DOHH2 (cell line): ENCODE measurements around the gene CUL7.

ENCODE experiments used
- H3F3A ChIP-seq: fragments of 200-600 bp; sonication (generic), shearing (Covaris generic); 2 replicates; pipeline ENCODE4 v1.6.0; 2016; ENCODE audit warnings: antibody characterized with exemption, mild to moderate bottlenecking; ENCODE audit not compliant: control insufficient read depth, insufficient read depth
- H3K27ac ChIP-seq: fragments of 200-600 bp; sonication (generic); 2 replicates; pipeline ENCODE4 v1.5.1; 2014; ENCODE audit warnings: low read depth, mild to moderate bottlenecking, low read length, moderate library complexity
- H3K27me3 ChIP-seq: fragments of 200-600 bp; sonication (generic); 2 replicates; pipeline ENCODE4 v1.6.1; 2014; ENCODE audit warnings: mild to moderate bottlenecking, low read length, mixed read lengths; ENCODE audit not compliant: control insufficient read depth
- H3K36me3 ChIP-seq: fragments of 200-600 bp; sonication (generic); 2 replicates; pipeline ENCODE4 v1.6.1; 2014; ENCODE audit warnings: mild to moderate bottlenecking, low read length, moderate library complexity, mixed read lengths; ENCODE audit not compliant: control insufficient read depth
- H3K4me1 ChIP-seq: fragments of 200-600 bp; sonication (generic); 2 replicates; pipeline ENCODE4 v1.6.1; 2014; ENCODE audit warnings: mild to moderate bottlenecking, low read length, mixed read lengths; ENCODE audit not compliant: control insufficient read depth
- H3K4me2 ChIP-seq: fragments of 200-600 bp; sonication (generic); 2 replicates; pipeline ENCODE4 v1.6.0; 2014; ENCODE audit warnings: mild to moderate bottlenecking, low read length, moderate library complexity
- H3K4me3 ChIP-seq: fragments of 200-600 bp; sonication (generic); 2 replicates; pipeline ENCODE4 v1.5.1; 2014; ENCODE audit warnings: mild to moderate bottlenecking, low read length, mixed read lengths
- H3K79me2 ChIP-seq: fragments of 200-600 bp; sonication (generic); 2 replicates; pipeline ENCODE4 v1.6.1; 2014; ENCODE audit warnings: mild to moderate bottlenecking, low read length, mixed read lengths; ENCODE audit not compliant: control insufficient read depth
- H3K9me2 ChIP-seq: fragments of 200-600 bp; sonication (generic); replicated peaks from 2 replicates; pipeline ENCODE4 v1.6.1; 2014; ENCODE audit warnings: mild to moderate bottlenecking, low read length, mixed read lengths; ENCODE audit not compliant: control insufficient read depth
- H3K9me3 ChIP-seq: fragments of 200-600 bp; sonication (generic); 2 replicates; pipeline ENCODE4 v1.6.1; 2014; ENCODE audit warnings: antibody characterized with exemption, low read length, mixed read lengths; ENCODE audit not compliant: control insufficient read depth, insufficient read depth
- H4K20me1 ChIP-seq: fragments of 200-600 bp; sonication (generic); 2 replicates; pipeline ENCODE4 v1.6.0; 2014; ENCODE audit warnings: low read depth, mild to moderate bottlenecking, antibody characterized with exemption, low read length, moderate library complexity; ENCODE audit not compliant: control insufficient read depth, insufficient read depth
- CTCF ChIP-seq: fragments of 200-600 bp; sonication (generic); IDR thresholded peaks from one replicate; pipeline ENCODE4 v1.5.1; 2014; ENCODE audit warnings: antibody characterized with exemption, mild to moderate bottlenecking, low read depth, low read length; ENCODE audit not compliant: poor library complexity, severe bottlenecking
- EZH2phosphoT487 ChIP-seq: fragments of 200-600 bp; sonication (generic); IDR thresholded peaks from 2 replicates; pipeline ENCODE4 v1.6.1; 2017; ENCODE audit warnings: borderline replicate concordance, mild to moderate bottlenecking, antibody characterized with exemption, low read length, moderate library complexity, mixed read lengths

CUL7 gene

GRCh38 chr6:43034190-43034525 lies 19.5 kb downstream of the CUL7 start:
- TF ChIP-seq EZH2phosphoT487 (no peak), CTCF (no peak)
- H4K20me1 ChIP-seq, result no peaks in the 10 kb centered on the region

GRCh38 chr6:43033496-43034189 lies 20.0 kb downstream of the CUL7 start:
- Histone ChIP-seq H3K27me3 (no peaks in the 10 kb centered on the region), H3K9me2 (no peaks in the 10 kb centered on the region), H4K20me1 (no peaks in the 10 kb centered on the region), H3K4me3 (no peak overlapping the region), H3F3A (no peaks in the 10 kb centered on the region), H3K4me1 (no peaks in the 10 kb centered on the region), H3K79me2 (no peaks in the 10 kb centered on the region), H3K4me2 (no peak overlapping the region), H3K27ac (no peak overlapping the region), H3K9me3 (no peaks in the 10 kb centered on the region), H3K36me3 (peaks cover 40% of the 10 kb centered on the region)
- TF ChIP-seq CTCF (no peak), EZH2phosphoT487 (no peak)

More at GRCh38 chr6:43034190-43034525, 19.5 kb downstream of the CUL7 start:
- no peak overlapping the region for H3K4me3 ChIP-seq
- H3K9me3 ChIP-seq, result no peaks in the 10 kb centered on the region
- H3K27ac ChIP-seq, result no peak overlapping the region
- H3K79me2 ChIP-seq, result no peaks in the 10 kb centered on the region
- H3K36me3 ChIP-seq, result peaks cover 38% of the 10 kb centered on the region
- no peaks in the 10 kb centered on the region for H3F3A ChIP-seq
- H3K9me2 ChIP-seq, result no peaks in the 10 kb centered on the region
- no peaks in the 10 kb centered on the region for H3K27me3 ChIP-seq
- no peaks in the 10 kb centered on the region for H3K4me1 ChIP-seq
- no peak overlapping the region for H3K4me2 ChIP-seq

GRCh38 chr6:43032326-43032725 lies 21.3 kb downstream of the CUL7 start:
- Histone ChIP-seq H3K79me2 (no peaks in the 10 kb centered on the region), H3K36me3 (peaks cover 48% of the 10 kb centered on the region), H3F3A (no peaks in the 10 kb centered on the region), H3K27me3 (no peaks in the 10 kb centered on the region), H3K27ac (no peak overlapping the region), H3K4me1 (no peaks in the 10 kb centered on the region), H4K20me1 (no peaks in the 10 kb centered on the region), H3K4me3 (no peak overlapping the region), H3K4me2 (no peak overlapping the region), H3K9me3 (no peaks in the 10 kb centered on the region), H3K9me2 (no peaks in the 10 kb centered on the region)
- TF ChIP-seq EZH2phosphoT487, result no peak
- no peak for TF ChIP-seq CTCF
